NCI-H1694 treated with DMSO at 0.1 percent for 48 hours (cell line): ENCODE data around the gene SP6.

Experiments
- DNase-seq: peaks from one replicate; lab custom pipeline; 2025; lab: John Stamatoyannopoulos, UW

Gene SP6

GRCh38 chr17:47853616-47854015 is 2.7 kb upstream of the SP6 start:
- DNase-seq, result no peak

- DNase-seq, result no peak
Measured at GRCh38 chr17:47852113-47852949, 1.4 kb upstream of the SP6 start.

GRCh38 chr17:47851764-47852112 is 775 bp upstream of the SP6 start:
- DNase-seq, result no peak

GRCh38 chr17:47850373-47850691 is 631 bp downstream of the SP6 start:
- no peak for DNase-seq

GRCh38 chr17:47848198-47848513 is 2.8 kb downstream of the SP6 start:
- DNase-seq, result no peak

GRCh38 chr17:47847341-47848197 is 3.4 kb downstream of the SP6 start:
- DNase-seq, result no peak

GRCh38 chr17:47846716-47847340 is 4.1 kb downstream of the SP6 start:
- DNase-seq, result no peak

GRCh38 chr17:47845716-47846075 is 5.3 kb downstream of the SP6 start:
- no peak for DNase-seq

- no peak for DNase-seq
Measured at GRCh38 chr17:47844814-47845715, 5.9 kb downstream of the SP6 start.

- no peak for DNase-seq
Measured at GRCh38 chr17:47844227-47844626, 6.7 kb downstream of the SP6 start.

- no peak for DNase-seq
Measured at GRCh38 chr17:47843391-47843730, 7.6 kb downstream of the SP6 start.

- DNase-seq, result no peak
Measured at GRCh38 chr17:47841488-47842291, 9.3 kb downstream of the SP6 start.

- peak; percentile 81 for DNase-seq
Measured at GRCh38 chr17:47840742-47841487, 10.0 kb downstream of the SP6 start, which contains the start of gene SCRN2. SCRN2 (minus strand) TSS chr17:47841273; CDS start chr17:47840843, 430 bp downstream.

GRCh38 chr17:47840001-47840741 is 10.8 kb downstream of the SP6 start:
- DNase-seq, result no peak

GRCh38 chr17:47839071-47839470 is 11.9 kb downstream of the SP6 start:
- no peak for DNase-seq

GRCh38 chr17:47838636-47839035 is 12.3 kb downstream of the SP6 start:
- no peak for DNase-seq

GRCh38 chr17:47837401-47838039 is 13.4 kb downstream of the SP6 start:
- no peak for DNase-seq

GRCh38 chr17:47836601-47837000 is 14.4 kb downstream of the SP6 start:
- no peak for DNase-seq

- DNase-seq, result no peak
Measured at GRCh38 chr17:47834756-47835155, 16.2 kb downstream of the SP6 start.
